Cardiac ventricle fibroblast (primary cell): Measurements from ENCODE around the gene SLC8A2. TPM values are rescaled to one million over a fixed set of nuclear protein-coding genes. Genes with fewer than 3 reads are reported as not detected.

Source experiments
- total RNA-seq: library from RNA; depleted of rRNA; stranded (reverse); fragments of >200 nt; gene quantifications from 2 replicates; pipeline ENCODE4 v1.2.3, GENCODE V29; 2015

The SLC8A2 gene, protein sequence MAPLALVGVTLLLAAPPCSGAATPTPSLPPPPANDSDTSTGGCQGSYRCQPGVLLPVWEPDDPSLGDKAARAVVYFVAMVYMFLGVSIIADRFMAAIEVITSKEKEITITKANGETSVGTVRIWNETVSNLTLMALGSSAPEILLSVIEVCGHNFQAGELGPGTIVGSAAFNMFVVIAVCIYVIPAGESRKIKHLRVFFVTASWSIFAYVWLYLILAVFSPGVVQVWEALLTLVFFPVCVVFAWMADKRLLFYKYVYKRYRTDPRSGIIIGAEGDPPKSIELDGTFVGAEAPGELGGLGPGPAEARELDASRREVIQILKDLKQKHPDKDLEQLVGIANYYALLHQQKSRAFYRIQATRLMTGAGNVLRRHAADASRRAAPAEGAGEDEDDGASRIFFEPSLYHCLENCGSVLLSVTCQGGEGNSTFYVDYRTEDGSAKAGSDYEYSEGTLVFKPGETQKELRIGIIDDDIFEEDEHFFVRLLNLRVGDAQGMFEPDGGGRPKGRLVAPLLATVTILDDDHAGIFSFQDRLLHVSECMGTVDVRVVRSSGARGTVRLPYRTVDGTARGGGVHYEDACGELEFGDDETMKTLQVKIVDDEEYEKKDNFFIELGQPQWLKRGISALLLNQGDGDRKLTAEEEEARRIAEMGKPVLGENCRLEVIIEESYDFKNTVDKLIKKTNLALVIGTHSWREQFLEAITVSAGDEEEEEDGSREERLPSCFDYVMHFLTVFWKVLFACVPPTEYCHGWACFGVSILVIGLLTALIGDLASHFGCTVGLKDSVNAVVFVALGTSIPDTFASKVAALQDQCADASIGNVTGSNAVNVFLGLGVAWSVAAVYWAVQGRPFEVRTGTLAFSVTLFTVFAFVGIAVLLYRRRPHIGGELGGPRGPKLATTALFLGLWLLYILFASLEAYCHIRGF
- not detected in 2 replicates for total RNA-seq

DNA sequence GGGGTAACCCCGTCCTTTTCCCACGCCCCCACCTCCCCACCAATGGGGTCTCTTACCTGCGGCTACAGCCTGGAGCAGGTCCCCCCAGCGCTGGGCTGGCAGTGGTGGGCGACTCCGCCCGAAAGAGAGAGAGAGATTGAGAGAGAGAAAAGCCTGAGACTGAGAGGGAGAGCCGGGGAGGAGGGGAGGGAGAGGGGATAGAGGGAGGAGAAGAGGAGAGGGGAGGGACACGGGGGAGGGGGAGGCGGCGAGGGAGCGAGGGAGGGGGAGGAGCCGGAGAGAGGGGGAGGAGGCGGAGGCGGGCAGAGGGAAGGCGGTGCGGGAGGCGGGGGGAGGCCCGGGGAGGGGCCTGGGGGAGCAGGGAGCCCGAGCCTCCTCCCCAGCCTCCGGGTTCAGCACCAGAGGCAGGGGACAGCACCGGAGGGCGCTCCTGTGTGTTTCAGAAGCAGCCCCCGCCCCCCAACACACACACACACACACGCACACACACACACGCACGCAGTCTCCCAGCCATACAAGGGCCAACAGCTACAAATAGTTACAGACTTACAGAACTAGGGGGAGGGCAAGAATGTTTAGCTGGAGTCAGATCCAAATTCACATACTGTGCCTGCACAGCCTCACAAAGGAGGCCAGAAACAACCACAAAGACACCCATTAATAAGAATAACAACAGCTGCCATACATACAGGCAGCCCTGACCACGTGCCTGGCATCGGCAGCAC, at the start of gene SLC8A2:
Gene SLC8A2, minus strand, starts transcription at position 161 of the 725 bp plus-strand sequence. CDS start 5,490 bp downstream, outside the sequence.

DNA sequence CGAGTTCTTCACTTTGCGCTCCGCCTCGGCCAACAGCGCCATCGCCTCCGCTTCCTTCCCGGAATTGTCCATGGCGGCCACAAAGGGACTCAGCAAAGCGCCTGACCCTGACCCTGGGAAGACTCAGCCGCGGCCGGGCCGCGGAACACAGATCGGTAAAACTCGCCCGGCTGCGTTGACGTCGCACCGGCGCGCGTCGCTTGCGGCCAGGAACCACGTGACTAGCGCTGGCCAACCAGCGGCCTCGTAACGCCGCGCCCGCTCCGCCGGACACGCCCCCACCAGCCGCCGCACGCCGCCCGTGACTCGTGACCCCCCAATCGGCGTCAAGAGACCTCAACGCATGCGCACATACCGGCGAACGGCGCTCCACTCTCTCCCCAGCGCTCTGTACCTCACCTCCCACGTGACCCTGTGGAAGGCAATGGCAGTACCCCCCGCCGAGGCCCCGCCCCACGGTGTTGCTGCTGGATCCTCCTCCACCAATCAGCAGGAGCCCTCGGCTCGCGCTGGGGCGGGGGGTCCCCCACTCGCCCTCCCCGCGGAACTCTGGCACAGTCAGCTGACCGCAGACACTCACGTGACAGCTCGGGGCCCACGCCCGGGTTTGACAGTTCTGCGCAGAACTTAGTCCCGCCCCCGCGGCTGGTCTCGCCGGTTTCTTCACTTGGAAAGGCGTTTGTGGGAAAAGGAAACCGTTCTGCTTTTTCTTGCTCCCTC, 43.3 kb upstream of the SLC8A2 start, which contains the start of gene NAPA:
Gene NAPA, minus strand, starts transcription at position 195 of the 720 bp plus-strand sequence. Its CDS starts 123 bp downstream, at position 72.

DNA sequence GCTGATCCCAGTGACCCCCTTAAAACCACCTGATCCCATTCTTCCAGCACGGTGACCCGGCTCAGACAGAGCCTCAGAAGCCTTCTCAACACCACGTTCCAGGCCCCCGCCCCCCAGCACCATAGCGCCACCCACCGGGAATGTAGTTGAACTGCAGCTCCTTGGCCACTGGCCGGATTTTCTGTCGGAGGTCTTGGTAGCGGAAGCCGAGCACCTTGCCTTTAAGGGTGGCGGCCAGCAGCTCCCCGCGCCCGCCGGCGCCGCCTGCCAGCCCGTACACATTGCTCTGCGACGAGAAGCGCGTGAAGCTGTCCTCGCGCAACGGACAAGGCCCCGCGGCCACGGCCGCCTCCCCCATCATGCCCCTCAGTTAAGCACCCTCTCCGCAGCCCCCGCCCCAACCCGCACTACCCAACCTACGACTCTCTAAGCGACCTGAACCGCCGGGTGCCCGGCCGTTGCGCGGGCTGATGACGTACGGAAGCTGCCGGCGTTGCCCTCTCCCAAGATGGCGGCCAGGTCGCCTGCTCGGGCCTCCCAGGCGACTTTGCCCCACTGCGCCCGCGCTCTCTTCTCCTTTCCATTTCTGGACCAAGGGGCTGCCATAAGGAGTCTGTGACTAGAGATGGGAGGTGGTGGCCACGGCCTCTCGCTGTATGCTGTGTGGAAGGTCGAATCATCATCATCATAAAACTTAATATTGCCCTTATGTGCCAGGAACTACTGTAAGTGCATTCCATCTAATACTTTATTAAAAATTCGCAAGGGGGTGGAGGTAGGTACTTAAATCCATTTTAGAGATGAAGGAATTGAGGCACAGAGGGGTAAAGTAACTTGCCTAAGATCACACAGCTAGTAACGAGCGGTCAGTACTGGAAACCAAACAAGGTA, 12.4 kb upstream of the SLC8A2 start, which contains the start of gene KPTN:
Gene KPTN, minus strand, starts transcription at position 420 of the 891 bp plus-strand sequence. Its CDS starts 59 bp downstream, at position 361.

DNA sequence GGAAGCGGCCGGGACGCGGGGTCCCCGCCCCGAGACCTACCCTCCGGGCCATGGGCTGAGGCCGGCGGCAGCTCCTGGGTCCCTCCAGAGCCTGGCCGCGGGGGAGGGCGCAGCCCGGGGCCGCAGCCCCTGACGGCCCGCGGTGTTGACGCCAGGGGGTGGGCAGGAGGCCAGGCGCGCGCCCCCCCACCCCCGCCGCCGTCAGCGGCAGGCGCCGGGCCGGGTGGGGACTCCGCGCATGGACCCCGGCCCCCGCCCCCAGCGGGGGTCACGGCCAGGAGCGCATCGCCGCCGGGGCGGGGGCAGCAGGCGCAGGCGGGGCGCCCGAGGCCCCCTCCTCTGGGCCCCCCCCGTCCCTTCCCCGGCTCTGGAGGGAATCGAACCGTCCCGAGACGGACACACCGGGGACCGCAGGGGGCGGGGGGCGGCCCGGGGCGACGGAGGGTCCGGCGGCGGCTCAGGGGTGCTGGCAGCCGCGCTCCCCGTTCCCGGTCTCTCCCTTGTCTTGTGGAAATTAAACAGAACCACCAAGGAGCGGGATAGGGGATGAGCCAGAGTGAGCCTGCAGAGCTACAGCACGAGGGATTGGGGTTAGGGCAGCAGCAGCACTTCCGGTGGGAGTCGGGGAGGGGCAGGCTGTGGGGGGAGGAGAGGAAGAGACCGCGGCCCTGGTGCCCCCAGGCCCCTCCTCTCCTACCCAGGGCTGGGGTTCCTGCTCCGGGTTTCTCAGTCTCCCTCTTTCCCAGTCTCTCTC, 52.5 kb downstream of the SLC8A2 start, which contains the start of gene MEIS3:
Gene MEIS3, minus strand, starts transcription at position 498 of the 754 bp plus-strand sequence. Its CDS starts 446 bp downstream, at position 52.

Other genes with a start within 250 kb of the SLC8A2 start
- 9.4 and 10.4 TPM in 2 replicates for gene BBC3, start 240.7 kb downstream of the SLC8A2 start, total RNA-seq
- gene CCDC9, start 215.4 kb downstream of the SLC8A2 start, total RNA-seq = 12.1 and 20.8 TPM in 2 replicates
- 7.4 and 12.9 TPM in 2 replicates for gene INAFM1, start 197.0 kb downstream of the SLC8A2 start, total RNA-seq
- gene C5AR1, start 162.0 kb downstream of the SLC8A2 start, total RNA-seq = 0.05 TPM in 1 of 2 replicates, not detected in the other
- not detected in 2 replicates for gene C5AR2, start 139.7 kb downstream of the SLC8A2 start, total RNA-seq
- gene DHX34, start 122.6 kb downstream of the SLC8A2 start, total RNA-seq = 5.3 and 8.2 TPM in 2 replicates
- gene MEIS3, start 52.4 kb downstream of the SLC8A2 start, total RNA-seq = 20.4 and 27.8 TPM in 2 replicates
- 4.1 and 4.3 TPM in 2 replicates for gene KPTN, start 12.3 kb upstream of the SLC8A2 start, total RNA-seq
- gene NAPA, start 43.2 kb upstream of the SLC8A2 start, total RNA-seq = 83.4 and 91.9 TPM in 2 replicates
- gene ZNF541, start 101.3 kb upstream of the SLC8A2 start, total RNA-seq = not detected in 2 replicates
- 14.9 and 22.2 TPM in 2 replicates for gene BICRA, start 137.2 kb upstream of the SLC8A2 start, total RNA-seq
- gene EHD2, start 241.5 kb upstream of the SLC8A2 start, total RNA-seq = 339 and 398 TPM in 2 replicates